ENCODE measurements around the gene DPP6. TPM values are rescaled to one million over a fixed set of nuclear protein-coding genes. Genes with fewer than 3 reads are reported as not detected.

DPP6 gene
- polyA plus RNA-seq, 1 of the 3 experiments (the other 2 are of a cell fraction), result not detected

DNA sequence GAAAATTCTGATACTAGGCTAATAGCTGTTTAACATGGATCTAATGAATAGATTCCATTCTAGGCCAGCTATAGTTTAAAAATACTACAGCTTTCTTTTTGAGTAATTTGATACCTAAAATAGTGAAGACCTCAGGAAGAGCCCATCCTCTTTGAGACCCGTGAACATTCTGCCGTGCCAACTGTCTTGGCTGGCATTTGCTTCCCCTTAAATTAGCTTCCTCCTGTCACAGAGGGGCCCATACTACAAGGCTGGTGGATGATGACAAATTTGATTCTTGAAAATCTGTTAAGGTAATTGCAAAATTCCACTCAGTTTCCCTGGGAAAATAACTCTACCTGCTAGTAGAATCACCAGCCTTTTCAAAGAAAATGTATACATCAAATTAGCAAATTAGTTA, 385.0 kb downstream of the DPP6 start:
- 58% methylated on average over 2 of the region's 2 CpGs for WGBS (ENCODE audit: low lambda C conversion rate)
- TF ChIP-seq, protein P1, sequence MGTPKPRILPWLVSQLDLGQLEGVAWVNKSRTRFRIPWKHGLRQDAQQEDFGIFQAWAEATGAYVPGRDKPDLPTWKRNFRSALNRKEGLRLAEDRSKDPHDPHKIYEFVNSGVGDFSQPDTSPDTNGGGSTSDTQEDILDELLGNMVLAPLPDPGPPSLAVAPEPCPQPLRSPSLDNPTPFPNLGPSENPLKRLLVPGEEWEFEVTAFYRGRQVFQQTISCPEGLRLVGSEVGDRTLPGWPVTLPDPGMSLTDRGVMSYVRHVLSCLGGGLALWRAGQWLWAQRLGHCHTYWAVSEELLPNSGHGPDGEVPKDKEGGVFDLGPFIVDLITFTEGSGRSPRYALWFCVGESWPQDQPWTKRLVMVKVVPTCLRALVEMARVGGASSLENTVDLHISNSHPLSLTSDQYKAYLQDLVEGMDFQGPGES (IDR thresholded peaks at IDR 0.05; ENCODE audit: low read depth, low read length), result no peak
- TF ChIP-seq FOXM1 (IDR thresholded peaks at IDR 0.05; ENCODE audit: low read depth) (no peak), TCF12 (IDR thresholded peaks at IDR 0.05) (no peak)
- TF ChIP-seq, protein P2, sequence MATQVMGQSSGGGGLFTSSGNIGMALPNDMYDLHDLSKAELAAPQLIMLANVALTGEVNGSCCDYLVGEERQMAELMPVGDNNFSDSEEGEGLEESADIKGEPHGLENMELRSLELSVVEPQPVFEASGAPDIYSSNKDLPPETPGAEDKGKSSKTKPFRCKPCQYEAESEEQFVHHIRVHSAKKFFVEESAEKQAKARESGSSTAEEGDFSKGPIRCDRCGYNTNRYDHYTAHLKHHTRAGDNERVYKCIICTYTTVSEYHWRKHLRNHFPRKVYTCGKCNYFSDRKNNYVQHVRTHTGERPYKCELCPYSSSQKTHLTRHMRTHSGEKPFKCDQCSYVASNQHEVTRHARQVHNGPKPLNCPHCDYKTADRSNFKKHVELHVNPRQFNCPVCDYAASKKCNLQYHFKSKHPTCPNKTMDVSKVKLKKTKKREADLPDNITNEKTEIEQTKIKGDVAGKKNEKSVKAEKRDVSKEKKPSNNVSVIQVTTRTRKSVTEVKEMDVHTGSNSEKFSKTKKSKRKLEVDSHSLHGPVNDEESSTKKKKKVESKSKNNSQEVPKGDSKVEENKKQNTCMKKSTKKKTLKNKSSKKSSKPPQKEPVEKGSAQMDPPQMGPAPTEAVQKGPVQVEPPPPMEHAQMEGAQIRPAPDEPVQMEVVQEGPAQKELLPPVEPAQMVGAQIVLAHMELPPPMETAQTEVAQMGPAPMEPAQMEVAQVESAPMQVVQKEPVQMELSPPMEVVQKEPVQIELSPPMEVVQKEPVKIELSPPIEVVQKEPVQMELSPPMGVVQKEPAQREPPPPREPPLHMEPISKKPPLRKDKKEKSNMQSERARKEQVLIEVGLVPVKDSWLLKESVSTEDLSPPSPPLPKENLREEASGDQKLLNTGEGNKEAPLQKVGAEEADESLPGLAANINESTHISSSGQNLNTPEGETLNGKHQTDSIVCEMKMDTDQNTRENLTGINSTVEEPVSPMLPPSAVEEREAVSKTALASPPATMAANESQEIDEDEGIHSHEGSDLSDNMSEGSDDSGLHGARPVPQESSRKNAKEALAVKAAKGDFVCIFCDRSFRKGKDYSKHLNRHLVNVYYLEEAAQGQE (IDR thresholded peaks at IDR 0.05; ENCODE audit: low read depth, low read length), result no peak

DNA sequence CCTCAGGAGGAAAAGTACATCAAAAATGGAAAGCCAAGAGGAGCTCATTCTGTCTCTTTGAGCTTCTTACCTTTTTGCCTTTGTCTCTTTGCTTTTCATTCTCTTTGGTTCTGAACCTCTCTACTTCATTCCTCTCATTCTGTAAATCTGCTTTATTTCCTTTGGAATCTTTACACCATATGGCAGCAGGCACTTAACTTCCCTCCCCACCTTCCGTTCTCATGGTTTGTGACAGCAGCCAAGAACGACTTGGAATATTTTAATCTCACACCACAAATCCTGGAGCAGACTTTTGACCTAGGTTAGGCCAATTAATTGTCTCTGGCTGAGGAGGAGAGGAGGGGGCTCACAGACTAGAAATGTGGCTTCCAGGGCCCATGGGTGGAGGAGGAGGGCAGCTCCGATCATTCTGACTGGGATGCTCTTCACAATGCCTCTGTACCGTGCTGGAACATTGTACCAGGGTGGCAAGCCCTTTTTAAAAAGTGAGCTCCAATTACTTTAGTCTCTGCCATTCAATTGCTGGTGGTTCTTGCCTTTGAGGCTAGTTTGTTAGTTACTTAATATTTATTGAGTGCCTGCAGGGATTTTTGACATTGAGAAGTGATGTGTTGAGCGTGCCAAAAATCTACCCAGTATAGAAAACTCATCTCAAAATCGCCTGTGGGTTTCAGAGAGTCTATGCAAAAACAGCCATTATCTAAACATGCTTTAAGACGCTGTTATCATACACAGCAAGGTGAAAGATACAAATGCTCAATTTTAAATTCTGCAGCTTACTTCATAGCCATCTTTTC, 386.6 kb downstream of the DPP6 start:
- Histone ChIP-seq H2AFZ (ENCODE audit: low read depth) (no peak overlapping the region), H3K4me3 (ENCODE audit: low read depth in 2 of 2, low read length in 1 of 2) (no peak overlapping the region), H3K79me2 (ENCODE audit: insufficient read depth) (no peaks in the 10 kb centered on the region), H3K27ac (ENCODE audit: low read depth in 2 of 2, low read length in 1 of 2) (no peak overlapping the region), H3K27me3 (ENCODE audit: insufficient read depth) (no peaks in the 10 kb centered on the region), H3K4me1 (ENCODE audit: control insufficient read depth in 1 of 2, insufficient read depth in 2 of 2, low read depth in 1 of 2, low read length in 1 of 2) (no peaks in the 10 kb centered on the region; a peak in 1 of 4 replicates), H3K36me3 (replicated peaks in 1 of 2; ENCODE audit: control insufficient read depth in 1 of 2, insufficient read depth in 2 of 2, low read length in 1 of 2) (no peaks in the 10 kb centered on the region), H3F3A (replicated peaks; ENCODE audit: insufficient read depth) (no peaks in the 10 kb centered on the region), H3K9ac (no peak overlapping the region), H4K20me1 (ENCODE audit: insufficient read depth) (no peaks in the 10 kb centered on the region), H3K4me2 (no peak overlapping the region), H3K9me3 (no peaks in the 10 kb centered on the region), H3K9me2 (no peaks in the 10 kb centered on the region)
- 17% methylated on average over 7 of the region's 7 CpGs for WGBS (ENCODE audit: low lambda C conversion rate)
- DNase-seq, result no peak
- POLR2A ChIA-PET, result no interaction called here
- CTCF ChIA-PET, result interaction anchor here (0.6 to 1.7 kb wide), 2 partner anchors 86 to 117 kb away, joined by 3 read pairs; no protein-coding TSS in a partner anchor
- TF ChIP-seq, protein P3, sequence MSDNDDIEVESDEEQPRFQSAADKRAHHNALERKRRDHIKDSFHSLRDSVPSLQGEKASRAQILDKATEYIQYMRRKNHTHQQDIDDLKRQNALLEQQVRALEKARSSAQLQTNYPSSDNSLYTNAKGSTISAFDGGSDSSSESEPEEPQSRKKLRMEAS (IDR thresholded peaks at IDR 0.05; ENCODE audit: low read depth), result no peak
- no peak for TF ChIP-seq SMC3 (IDR thresholded peaks at IDR 0.05; ENCODE audit: low read depth, low read length)
- no peak for TF ChIP-seq CHD2 (IDR thresholded peaks at IDR 0.05; ENCODE audit: low read length, partially characterized antibody)
- TF ChIP-seq EP300 (IDR thresholded peaks at IDR 0.05; ENCODE audit: borderline replicate concordance in 1 of 2, low read depth in 1 of 2, low read length in 1 of 2), result no peak
- no peak for TF ChIP-seq YY1 (IDR thresholded peaks at IDR 0.05; ENCODE audit: low read depth)
- TF ChIP-seq EZH2phosphoT487 (IDR thresholded peaks at IDR 0.05; ENCODE audit: borderline replicate concordance, low read depth), result no peak
- TF ChIP-seq, protein P4, sequence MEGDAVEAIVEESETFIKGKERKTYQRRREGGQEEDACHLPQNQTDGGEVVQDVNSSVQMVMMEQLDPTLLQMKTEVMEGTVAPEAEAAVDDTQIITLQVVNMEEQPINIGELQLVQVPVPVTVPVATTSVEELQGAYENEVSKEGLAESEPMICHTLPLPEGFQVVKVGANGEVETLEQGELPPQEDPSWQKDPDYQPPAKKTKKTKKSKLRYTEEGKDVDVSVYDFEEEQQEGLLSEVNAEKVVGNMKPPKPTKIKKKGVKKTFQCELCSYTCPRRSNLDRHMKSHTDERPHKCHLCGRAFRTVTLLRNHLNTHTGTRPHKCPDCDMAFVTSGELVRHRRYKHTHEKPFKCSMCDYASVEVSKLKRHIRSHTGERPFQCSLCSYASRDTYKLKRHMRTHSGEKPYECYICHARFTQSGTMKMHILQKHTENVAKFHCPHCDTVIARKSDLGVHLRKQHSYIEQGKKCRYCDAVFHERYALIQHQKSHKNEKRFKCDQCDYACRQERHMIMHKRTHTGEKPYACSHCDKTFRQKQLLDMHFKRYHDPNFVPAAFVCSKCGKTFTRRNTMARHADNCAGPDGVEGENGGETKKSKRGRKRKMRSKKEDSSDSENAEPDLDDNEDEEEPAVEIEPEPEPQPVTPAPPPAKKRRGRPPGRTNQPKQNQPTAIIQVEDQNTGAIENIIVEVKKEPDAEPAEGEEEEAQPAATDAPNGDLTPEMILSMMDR (IDR thresholded peaks at IDR 0.05), result no peak
- no peak for TF ChIP-seq GABPA (IDR thresholded peaks at IDR 0.05; ENCODE audit: low read depth)
- no peak for TF ChIP-seq SIN3A (IDR thresholded peaks at IDR 0.05; ENCODE audit: borderline replicate concordance, low read depth, low read length)
- TF ChIP-seq RCOR1 (IDR thresholded peaks at IDR 0.05; ENCODE audit: low read length), result no peak
- TF ChIP-seq, protein P5, sequence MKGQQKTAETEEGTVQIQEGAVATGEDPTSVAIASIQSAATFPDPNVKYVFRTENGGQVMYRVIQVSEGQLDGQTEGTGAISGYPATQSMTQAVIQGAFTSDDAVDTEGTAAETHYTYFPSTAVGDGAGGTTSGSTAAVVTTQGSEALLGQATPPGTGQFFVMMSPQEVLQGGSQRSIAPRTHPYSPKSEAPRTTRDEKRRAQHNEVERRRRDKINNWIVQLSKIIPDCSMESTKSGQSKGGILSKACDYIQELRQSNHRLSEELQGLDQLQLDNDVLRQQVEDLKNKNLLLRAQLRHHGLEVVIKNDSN (IDR thresholded peaks at IDR 0.05; ENCODE audit: borderline replicate concordance, low read depth), result no peak
- no peak for TF ChIP-seq TAF1 (IDR thresholded peaks at IDR 0.05; ENCODE audit: borderline replicate concordance, low read depth, low read length)

More for the DNA sequence above, 385.0 kb downstream of the DPP6 start:
- H3K4me3 ChIP-seq (ENCODE audit: low read depth in 2 of 2, low read length in 1 of 2), result no peak overlapping the region
- ChIA-PET CTCF (no interaction called here), POLR2A (no interaction called here)
- H3K9me3 ChIP-seq, result no peaks in the 10 kb centered on the region
- no peaks in the 10 kb centered on the region for H4K20me1 ChIP-seq (ENCODE audit: insufficient read depth)
- H3K79me2 ChIP-seq (ENCODE audit: insufficient read depth), result no peaks in the 10 kb centered on the region
- no peaks in the 10 kb centered on the region for H3K27me3 ChIP-seq (ENCODE audit: insufficient read depth)
- DNase-seq, result no peak
- no peak overlapping the region for H3K4me2 ChIP-seq
- H2AFZ ChIP-seq (ENCODE audit: low read depth), result no peak overlapping the region
- H3F3A ChIP-seq (replicated peaks; ENCODE audit: insufficient read depth), result no peaks in the 10 kb centered on the region
- H3K4me1 ChIP-seq (ENCODE audit: control insufficient read depth in 1 of 2, insufficient read depth in 2 of 2, low read depth in 1 of 2, low read length in 1 of 2), result no peaks in the 10 kb centered on the region; a peak in 1 of 4 replicates
- H3K9me2 ChIP-seq, result no peaks in the 10 kb centered on the region
- no peak overlapping the region for H3K27ac ChIP-seq (ENCODE audit: low read depth in 2 of 2, low read length in 1 of 2)
- H3K9ac ChIP-seq, result no peak overlapping the region
- no peaks in the 10 kb centered on the region for H3K36me3 ChIP-seq (replicated peaks in 1 of 2; ENCODE audit: control insufficient read depth in 1 of 2, insufficient read depth in 2 of 2, low read length in 1 of 2)
